HG02852 (cell line): Measurements from ENCODE around the gene DBF4.
"Not testable (repeated sequence)": the region's sequence is repeated elsewhere in the genome, so short reads cannot be mapped to it uniquely, and the experiment has no call there.

ENCODE experiments used
- ATAC-seq: cut with Tn5 transposase; IDR thresholded peaks from one replicate; pipeline ENCODE4 v1.9.1; 2021; ENCODE audit warnings: mild to moderate bottlenecking, moderate library complexity; ENCODE audit not compliant: unreplicated experiment

DBF4 gene

GRCh38 chr7:87945926-87946325, 69.6 kb downstream of the DBF4 start:
- ATAC-seq: not testable (repeated sequence)

- ATAC-seq: no peak
Measured at GRCh38 chr7:87948371-87948770, 72.1 kb downstream of the DBF4 start.
